Thyroid gland (tissue), 4 donors: Measurements from ENCODE around the gene ULK1. TPM values are rescaled to one million over a fixed set of nuclear protein-coding genes. Genes with fewer than 3 reads are reported as not detected.
A peak's percentile ranks its signal among the peaks of the same experiment; 100 is the strongest.
"Not testable (repeated sequence)": the region's sequence is repeated elsewhere in the genome, so short reads cannot be mapped to it uniquely, and the experiment has no call there.

ENCODE experiments used
- DNase-seq, 2 donors: peaks; one replicate each; pipeline ENCODE4 v3.0.0-alpha.2; 2019
- H3K27ac ChIP-seq, 3 donors: fragments of 200-600 bp; sonication (generic); 1 replicate in 2 of 3; 2 replicates in 1 of 3; pipeline ENCODE4 v1.5.1; 2016 to 2019; ENCODE audit warnings: mild to moderate bottlenecking in 1 of 3, moderate library complexity in 1 of 3
- H3K27me3 ChIP-seq: fragments of 200-600 bp; sonication (generic); one replicate; pipeline ENCODE4 v1.5.1; 2019
- H3K36me3 ChIP-seq, 2 donors: fragments of 200-600 bp; sonication (generic); one replicate each; pipeline ENCODE4 v1.5.1; 2016 to 2019
- H3K4me1 ChIP-seq, 2 donors: fragments of 200-600 bp; sonication (generic); one replicate each; pipeline ENCODE4 v1.5.1; 2017 to 2019
- H3K4me3 ChIP-seq, 3 donors: fragments of 200-600 bp; sonication (generic); replicated peaks in 1 of 3; 1 replicate in 2 of 3; 2 replicates in 1 of 3; pipeline ENCODE4 v1.5.1; 2016; ENCODE audit warnings: mild to moderate bottlenecking in 1 of 3
- H3K9me3 ChIP-seq: fragments of 200-600 bp; sonication (generic); one replicate; pipeline ENCODE4 v1.5.1; 2017
- POLR2A ChIP-seq, 2 donors: fragments of 450-650 bp; IDR thresholded peaks; one replicate each; pipeline ENCODE4 v1.6.1; 2017; ENCODE audit warnings: antibody characterized with exemption in 2 of 2, mild to moderate bottlenecking in 2 of 2, moderate library complexity in 1 of 2
- WGBS, 2 donors: methylation state at CpG; one replicate each; pipeline ENCODE4 v1.1.5; 2017; 5-methylcytosine and 5-hydroxymethylcytosine counted together
- intact Hi-C: fragments of 100-400 bp; cut with DNase I; formaldehyde crosslinking; loops from one replicate; pipeline ENCODE4 v1.15.1; 2023
- total RNA-seq, 4 donors: library from RNA; depleted of rRNA; stranded (reverse); fragments of >200 nt; gene quantifications; one replicate each; pipeline ENCODE4 v1.2.3, GENCODE V29; 2016
- TF ChIP-seq, protein P1 (sequence below), 6 experiments: fragments of 200-600 bp in 3 of 6; fragments of 450-650 bp in 3 of 6; sonication (generic) in 3 of 6; IDR thresholded peaks; one replicate each; pipeline ENCODE4 v1.5.1; 2016 to 2019; ENCODE audit warnings: antibody characterized with exemption in 6 of 6, mild to moderate bottlenecking in 2 of 6, inconsistent platforms in 1 of 6, moderate library complexity in 1 of 6

The ULK1 gene
- total RNA-seq, 4 donors from 2014 or later: 21.1 to 27.7 (median 21.7) TPM

DNA sequence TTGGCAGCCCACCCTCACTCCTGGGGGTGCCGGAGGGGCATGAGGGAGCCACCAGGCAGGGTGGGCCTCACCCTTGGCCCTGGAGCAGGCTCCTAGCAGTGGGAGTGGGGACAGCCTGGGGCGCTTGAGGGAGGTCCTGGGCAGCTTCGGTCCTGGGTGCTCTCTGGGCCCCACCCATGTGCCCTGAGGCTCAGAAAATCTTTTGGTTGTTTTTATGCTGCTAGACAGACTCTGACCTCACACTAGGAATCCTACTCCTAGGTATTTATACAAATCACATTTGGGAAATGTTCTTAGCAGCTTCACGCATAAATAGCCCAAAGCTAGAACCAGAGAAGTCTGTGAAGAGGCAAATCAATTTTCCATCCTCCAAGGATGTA lies 10.9 kb upstream of the ULK1 start:
- TF ChIP-seq, protein P1, sequence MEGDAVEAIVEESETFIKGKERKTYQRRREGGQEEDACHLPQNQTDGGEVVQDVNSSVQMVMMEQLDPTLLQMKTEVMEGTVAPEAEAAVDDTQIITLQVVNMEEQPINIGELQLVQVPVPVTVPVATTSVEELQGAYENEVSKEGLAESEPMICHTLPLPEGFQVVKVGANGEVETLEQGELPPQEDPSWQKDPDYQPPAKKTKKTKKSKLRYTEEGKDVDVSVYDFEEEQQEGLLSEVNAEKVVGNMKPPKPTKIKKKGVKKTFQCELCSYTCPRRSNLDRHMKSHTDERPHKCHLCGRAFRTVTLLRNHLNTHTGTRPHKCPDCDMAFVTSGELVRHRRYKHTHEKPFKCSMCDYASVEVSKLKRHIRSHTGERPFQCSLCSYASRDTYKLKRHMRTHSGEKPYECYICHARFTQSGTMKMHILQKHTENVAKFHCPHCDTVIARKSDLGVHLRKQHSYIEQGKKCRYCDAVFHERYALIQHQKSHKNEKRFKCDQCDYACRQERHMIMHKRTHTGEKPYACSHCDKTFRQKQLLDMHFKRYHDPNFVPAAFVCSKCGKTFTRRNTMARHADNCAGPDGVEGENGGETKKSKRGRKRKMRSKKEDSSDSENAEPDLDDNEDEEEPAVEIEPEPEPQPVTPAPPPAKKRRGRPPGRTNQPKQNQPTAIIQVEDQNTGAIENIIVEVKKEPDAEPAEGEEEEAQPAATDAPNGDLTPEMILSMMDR (IDR thresholded peaks at IDR 0.05): no peak
- TF ChIP-seq POLR2A (IDR thresholded peaks at IDR 0.05): no peak
- no peaks in the 10 kb centered on the region for H3K4me1 ChIP-seq
- no peak for DNase-seq

GRCh38 chr12:131885076-131885475 lies 9.3 kb upstream of the ULK1 start:
- DNase-seq, H3K4me1 ChIP-seq, intact Hi-C loops, H3K4me3 ChIP-seq, H3K36me3 ChIP-seq, H3K27me3 ChIP-seq, H3K27ac ChIP-seq, H3K9me3 ChIP-seq: not testable (repeated sequence)
- WGBS, 2 donors: 90 to 93% methylated on average over 8 of the region's 8 CpGs

More for the DNA sequence above, 10.9 kb upstream of the ULK1 start:
- Histone ChIP-seq H3K4me3 (no peak overlapping the region), H3K27ac (no peak overlapping the region), H3K9me3 (no peaks in the 10 kb centered on the region), H3K27me3 (no peaks in the 10 kb centered on the region), H3K36me3 (no peaks in the 10 kb centered on the region)
- 88 to 89% methylated on average over 4 of the region's 4 CpGs for WGBS, 2 donors
- intact Hi-C loops: no loop called here

DNA sequence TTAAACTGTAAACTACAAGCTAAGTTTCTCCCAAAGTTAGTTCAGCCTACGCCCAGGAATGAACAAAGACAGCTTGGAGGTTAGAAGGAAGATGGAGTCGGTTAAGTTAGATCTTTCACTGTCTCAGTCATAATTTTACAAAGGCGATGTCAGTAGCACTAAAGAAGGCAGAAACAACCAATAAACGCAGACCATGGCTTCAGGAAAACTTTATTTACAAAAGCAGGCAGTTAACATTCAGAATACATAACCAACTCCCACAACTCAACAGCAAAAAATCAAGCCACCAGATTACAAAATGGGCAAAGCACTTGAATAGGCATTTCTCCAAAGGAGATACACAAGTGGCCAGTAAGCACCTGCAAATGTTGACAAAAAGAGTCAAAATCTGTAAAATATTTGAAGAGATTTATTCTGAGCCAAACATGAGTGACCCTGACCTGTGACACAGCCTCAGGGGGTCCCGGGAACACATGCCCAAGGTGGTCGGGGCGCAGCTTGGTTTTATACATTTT lies 8.8 kb upstream of the ULK1 start:
- Histone ChIP-seq H3K4me3 (no peak overlapping the region), H3K27ac (no peak overlapping the region), H3K36me3 (no peaks in the 10 kb centered on the region), H3K9me3 (no peaks in the 10 kb centered on the region), H3K27me3 (no peaks in the 10 kb centered on the region), H3K4me1 (no peaks in the 10 kb centered on the region)
- intact Hi-C loops: no loop called here
- 94 to 95% methylated on average over 7 of the region's 7 CpGs for WGBS, 2 donors
- no peak for TF ChIP-seq POLR2A (IDR thresholded peaks at IDR 0.05)
- TF ChIP-seq, protein P1 (IDR thresholded peaks at IDR 0.05): no peak
- DNase-seq: no peak

GRCh38 chr12:131891722-131892121 lies 2.7 kb upstream of the ULK1 start:
- WGBS, 2 donors: 84 to 86% methylated on average over 8 of the region's 8 CpGs
- H3K4me3 ChIP-seq, H3K36me3 ChIP-seq, H3K27ac ChIP-seq, H3K9me3 ChIP-seq, intact Hi-C loops, DNase-seq, H3K27me3 ChIP-seq: not testable (repeated sequence)
- H3K4me1 ChIP-seq: peaks cover 10 to 11% of the 10 kb centered on the region in 2 donors

DNA sequence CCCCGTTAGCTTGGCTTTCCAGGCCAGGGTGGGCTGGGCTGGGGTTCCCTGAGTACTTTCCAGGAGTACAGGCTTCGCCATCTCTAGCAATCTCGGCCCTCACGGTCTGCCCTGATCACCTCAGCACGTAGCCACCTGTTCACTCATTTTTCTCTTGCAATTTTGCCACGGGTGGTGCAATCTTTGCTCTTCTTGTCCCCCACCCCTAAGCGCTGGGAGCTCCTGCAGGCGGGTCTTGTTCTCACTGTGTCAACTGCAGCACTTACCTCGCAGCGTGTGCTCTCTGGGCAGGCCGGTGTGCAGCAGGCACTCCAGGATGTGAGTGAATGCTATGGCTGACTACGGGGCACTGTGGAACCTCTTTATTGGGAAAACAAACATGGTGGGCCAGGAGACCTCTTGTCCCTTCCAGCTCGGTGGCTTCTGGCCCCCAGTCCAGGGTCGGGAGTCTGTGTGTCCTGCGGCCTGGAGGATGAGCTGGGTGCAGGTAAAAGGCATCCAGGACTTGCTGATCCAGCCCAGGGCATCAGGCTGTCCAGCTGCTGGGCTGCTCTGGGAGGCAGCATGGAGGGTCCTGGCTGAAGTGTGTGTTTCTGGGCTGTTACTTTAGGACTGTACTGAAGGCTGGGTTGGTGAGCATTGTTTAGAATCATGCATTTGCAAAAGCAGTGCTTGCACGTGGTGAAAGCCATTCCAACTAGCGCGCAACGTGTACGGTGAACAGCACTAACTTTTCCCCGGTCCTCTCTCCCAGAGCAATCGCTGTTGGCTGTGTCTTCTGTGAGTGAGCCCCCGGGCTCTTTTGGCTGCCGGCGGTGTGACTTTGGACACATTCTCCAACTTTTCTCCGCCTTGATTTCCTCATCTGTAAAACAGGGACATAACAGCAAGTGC lies 1.5 kb upstream of the ULK1 start:
- H3K9me3 ChIP-seq: no peaks in the 10 kb centered on the region
- no peak overlapping the region for H3K27ac ChIP-seq
- peaks cover 16 to 19% of the 10 kb centered on the region in 2 donors for H3K4me1 ChIP-seq
- intact Hi-C loops: no loop called here
- TF ChIP-seq POLR2A (IDR thresholded peaks at IDR 0.05): no peak
- peaks cover 0 to 3% of the 10 kb centered on the region in 2 donors for H3K36me3 ChIP-seq
- no peak for DNase-seq
- H3K4me3 ChIP-seq: no peak overlapping the region
- no peaks in the 10 kb centered on the region for H3K27me3 ChIP-seq
- WGBS, 2 donors: 67 to 68% methylated on average over 22 to 26 of the region's 26 CpGs

GRCh38 chr12:131893605-131894312 lies 663 bp upstream of the ULK1 start:
- Histone ChIP-seq H3K4me1 (peaks cover 16 to 19% of the 10 kb centered on the region in 2 donors), H3K9me3 (no peaks in the 10 kb centered on the region), H3K27ac (no peak overlapping the region), H3K36me3 (peaks cover 0 to 3% of the 10 kb centered on the region in 2 donors), H3K4me3 (peak overlapping the region in 1 of 3 donors; percentile 60), H3K27me3 (no peaks in the 10 kb centered on the region)
- no peak for TF ChIP-seq POLR2A (IDR thresholded peaks at IDR 0.05)
- TF ChIP-seq, protein P1 (IDR thresholded peaks at IDR 0.05): no peak
- no peak for DNase-seq
- WGBS, 2 donors: 61 to 62% methylated on average over 15 to 16 of the region's 19 CpGs
- intact Hi-C loops: loop anchor here (2.0 kb wide), 1 partner anchor 35 kb away; the partner anchor contains the start of gene PUS1
